Right cardiac atrium (tissue), 5 donors: ENCODE measurements around the gene ARMC8. TPM values are rescaled to one million over a fixed set of nuclear protein-coding genes. Genes with fewer than 3 reads are reported as not detected.

ENCODE experiments used
- ATAC-seq, 2 donors: fragments of 200-7000 bp; cut with Tn5 transposase; one replicate each; pipeline versions ENCODE4 v1.8.0 to v1.9.1; 2020; ENCODE audit warnings: moderate library complexity in 2 of 2, mild to moderate bottlenecking in 1 of 2
- DNase-seq, 3 donors: peaks; one replicate each; pipeline ENCODE4 v3.0.0-alpha.2; 2020
- H3K27ac ChIP-seq: one replicate; pipeline ENCODE4 v1.5.1; 2013; ENCODE audit warnings: mild to moderate bottlenecking, low read length, control low read depth, moderate library complexity
- H3K27me3 ChIP-seq: one replicate; pipeline ENCODE4 v1.6.1; 2013; ENCODE audit not compliant: control insufficient read depth, insufficient read depth
- H3K4me1 ChIP-seq: one replicate; pipeline ENCODE4 v1.6.1; 2013; ENCODE audit warnings: low read length; ENCODE audit not compliant: control insufficient read depth, insufficient read depth
- H3K4me3 ChIP-seq: one replicate; pipeline ENCODE4 v1.5.1; 2013; ENCODE audit warnings: low read length, control low read depth
- H3K9me3 ChIP-seq: one replicate; pipeline ENCODE4 v1.6.1; 2013; ENCODE audit warnings: low read length; ENCODE audit not compliant: control insufficient read depth
- WGBS: extraction: QIAGEN DNeasy Blood & Tissue Kit; methylation state at CpG from one replicate; pipeline ENCODE4 v1.1.7; 2013; 5-methylcytosine and 5-hydroxymethylcytosine counted together
- intact Hi-C, 4 donors: fragments of 100-400 bp; cut with DNase I; formaldehyde crosslinking; loops; one replicate each; pipeline versions ENCODE4 v1.11.0 to v1.14.0; 2022 to 2023
- polyA plus RNA-seq: library from polyadenylated mRNA; stranded (reverse); fragments of 200-250 nt; gene quantifications from one replicate; pipeline ENCODE4 v1.2.3, GENCODE V29; 2013
- total RNA-seq, 4 donors: library from RNA; stranded (reverse); fragmentation: NEBNext Ultra II Directional; extraction: Animal tissue kit (Norgen Biotek cat#: 25700); gene quantifications; one replicate each; pipeline ENCODE4 v1.2.1, GENCODE V29; 2021
- donor health status: healthy with polysubstance abuse.
- donor health status: DM: no; HTN: yes; CAD: no.
- donor health status: DM: no; HTN: no; CAD: no.
- donor health status: DM: no; HTN: yes; CAD: no; lungs with severe emphysema.
- donor health status: DM: yes; HTN: yes; CAD: no.

Gene ARMC8
- total and polyA plus RNA-seq, 5 donors: 14.3 to 48.6 (median 35.3) TPM

GRCh38 chr3:138174421-138175131 lies 12.5 kb upstream of the ARMC8 start, which contains the start of gene DBR1:
TSS of gene DBR1 (minus strand) at chr3:138174921. CDS start at chr3:138174795, 126 bp downstream.
- under 1% methylated on average over 38 of the region's 38 CpGs for WGBS
- Histone ChIP-seq H3K4me1 (peaks cover 2% of the 10 kb centered on the region), H3K27ac (peak within 1 kb of the TSS; percentile 79), H3K4me3 (peak within 1 kb of the TSS; percentile 93), H3K27me3 (no peaks in the 10 kb centered on the region), H3K9me3 (no peaks in the 10 kb centered on the region)
- DNase-seq: peak; percentile 71 to 88 (median 81)
- intact Hi-C loops: no loop called here
- ATAC-seq: peak; percentile 95 to 97

GRCh38 chr3:138180375-138181029 lies 6.6 kb upstream of the ARMC8 start:
- ATAC-seq (peak; percentile 34 to 48), DNase-seq (no peak)
- intact Hi-C loops: no loop called here

GRCh38 chr3:138184994-138185393 lies 2.1 kb upstream of the ARMC8 start:
- Histone ChIP-seq H3K9me3 (no peaks in the 10 kb centered on the region), H3K4me3 (no peak overlapping the region), H3K27me3 (no peaks in the 10 kb centered on the region), H3K4me1 (no peaks in the 10 kb centered on the region), H3K27ac (no peak overlapping the region)
- ATAC-seq (no peak), DNase-seq (no peak)
- intact Hi-C loops: no loop called here
- WGBS: 40% methylated on average over 3 of the region's 3 CpGs

More at GRCh38 chr3:138180375-138181029, 6.6 kb upstream of the ARMC8 start:
- H3K4me3 ChIP-seq: no peak overlapping the region
- no peaks in the 10 kb centered on the region for H3K9me3 ChIP-seq
- H3K27me3 ChIP-seq: no peaks in the 10 kb centered on the region
- no peaks in the 10 kb centered on the region for H3K4me1 ChIP-seq
- H3K27ac ChIP-seq: no peak overlapping the region
- WGBS: 14% methylated on average over 2 of the region's 2 CpGs

GRCh38 chr3:138186221-138186620 lies 880 bp upstream of the ARMC8 start:
- Histone ChIP-seq H3K4me1 (no peaks in the 10 kb centered on the region), H3K9me3 (no peaks in the 10 kb centered on the region), H3K27ac (no peak overlapping the region), H3K27me3 (no peaks in the 10 kb centered on the region), H3K4me3 (peak overlapping the region; percentile 68)
- WGBS: 76% methylated on average over 2 of the region's 2 CpGs
- intact Hi-C loops: no loop called here
- DNase-seq: no peak
- ATAC-seq: no peak

- peak; percentile 38 to 97 for ATAC-seq
- WGBS: under 1% methylated on average over 25 of the region's 25 CpGs
- intact Hi-C loops: no loop called here
Observed at GRCh38 chr3:138186803-138187295, 252 bp upstream of the ARMC8 start.

GRCh38 chr3:138188013-138188730 lies 1.1 kb downstream of the ARMC8 start:
- Histone ChIP-seq H3K9me3 (no peaks in the 10 kb centered on the region), H3K27me3 (no peaks in the 10 kb centered on the region), H3K4me1 (no peaks in the 10 kb centered on the region), H3K4me3 (peak overlapping the region; percentile 68), H3K27ac (peak overlapping the region; percentile 97)
- intact Hi-C loops: no loop called here
- no peak for DNase-seq
- 6% methylated on average over 17 of the region's 17 CpGs for WGBS
- peak; percentile 54 to 70 for ATAC-seq

More at GRCh38 chr3:138186803-138187295, 252 bp upstream of the ARMC8 start:
- H3K27me3 ChIP-seq: no peaks in the 10 kb centered on the region
- peak overlapping the region; percentile 68 for H3K4me3 ChIP-seq
- peak overlapping the region; percentile 97 for H3K27ac ChIP-seq
- peak; percentile 93 to 97 (median 96) for DNase-seq
- no peaks in the 10 kb centered on the region for H3K9me3 ChIP-seq
- no peaks in the 10 kb centered on the region for H3K4me1 ChIP-seq

- no peak for DNase-seq
- Histone ChIP-seq H3K4me1 (peaks cover 6% of the 10 kb centered on the region), H3K4me3 (no peak overlapping the region), H3K27me3 (no peaks in the 10 kb centered on the region), H3K9me3 (no peaks in the 10 kb centered on the region), H3K27ac (no peak overlapping the region)
- WGBS: 53% methylated on average over 2 of the region's 2 CpGs
- intact Hi-C loops: no loop called here
- peak in 1 of 2 donors; percentile 51 for ATAC-seq
Observed at GRCh38 chr3:138195481-138195880, 8.4 kb downstream of the ARMC8 start.

- intact Hi-C loops: no loop called here
- no peaks in the 10 kb centered on the region for H3K27me3 ChIP-seq
- ATAC-seq (no peak), DNase-seq (no peak)
- H3K27ac ChIP-seq: no peak overlapping the region
- no peaks in the 10 kb centered on the region for H3K9me3 ChIP-seq
- H3K4me3 ChIP-seq: no peak overlapping the region
- H3K4me1 ChIP-seq: peaks cover 6% of the 10 kb centered on the region
- 94% methylated on average over 2 of the region's 2 CpGs for WGBS
Observed at GRCh38 chr3:138196023-138196422, 8.9 kb downstream of the ARMC8 start.

GRCh38 chr3:138197058-138197457 lies 10.0 kb downstream of the ARMC8 start:
- intact Hi-C loops: no loop called here
- peak in 1 of 3 donors; percentile 17 for DNase-seq
- WGBS: 62% methylated on average over 5 of the region's 5 CpGs
- Histone ChIP-seq H3K9me3 (no peaks in the 10 kb centered on the region), H3K4me1 (peaks cover 6% of the 10 kb centered on the region), H3K27ac (no peak overlapping the region), H3K4me3 (no peak overlapping the region), H3K27me3 (no peaks in the 10 kb centered on the region)
- ATAC-seq: peak; percentile 61 to 64

- no peaks in the 10 kb centered on the region for H3K9me3 ChIP-seq
- ATAC-seq: no peak
- intact Hi-C loops: no loop called here
- DNase-seq: no peak
- peaks cover 6% of the 10 kb centered on the region for H3K4me1 ChIP-seq
- H3K4me3 ChIP-seq: no peak overlapping the region
- 62% methylated on average over 1 of the region's 1 CpG for WGBS
- H3K27ac ChIP-seq: no peak overlapping the region
- H3K27me3 ChIP-seq: no peaks in the 10 kb centered on the region
Observed at GRCh38 chr3:138197524-138197923, 10.4 kb downstream of the ARMC8 start.

- intact Hi-C loops: no loop called here
- no peak overlapping the region for H3K27ac ChIP-seq
- 60% methylated on average over 2 of the region's 2 CpGs for WGBS
- peaks cover 10% of the 10 kb centered on the region for H3K4me1 ChIP-seq
- no peak for ATAC-seq
- H3K27me3 ChIP-seq: no peaks in the 10 kb centered on the region
- H3K4me3 ChIP-seq: no peak overlapping the region
- DNase-seq: no peak
- no peaks in the 10 kb centered on the region for H3K9me3 ChIP-seq
Observed at GRCh38 chr3:138199851-138200250, 12.8 kb downstream of the ARMC8 start.
